ENCODE measurements around the gene IMMT. TPM values are rescaled to one million over a fixed set of nuclear protein-coding genes. Genes with fewer than 3 reads are reported as not detected.

The IMMT gene
- polyA plus RNA-seq, 4 donors = 69.2 to 82.1 (median 72.0) TPM

GRCh38 chr2:86094229-86094628, 101.0 kb downstream of the IMMT start:
- Histone ChIP-seq H3K36me3 (ENCODE audit: control insufficient read depth in 3 of 3, insufficient read depth in 2 of 3, low read depth in 1 of 3, low read length in 3 of 3) (peaks cover 5 to 33% (median 15%) of the 10 kb centered on the region in 3 donors), H3K9me3 (ENCODE audit: control insufficient read depth in 2 of 2, insufficient read depth in 1 of 2, low read depth in 1 of 2, low read length in 1 of 2) (no peaks in the 10 kb centered on the region), H3K27ac (ENCODE audit: low read depth in 1 of 3, low read length in 2 of 3) (no peak overlapping the region), H3K4me3 (ENCODE audit: low read depth in 1 of 3, low read length in 3 of 3) (no peak overlapping the region), H3K4me1 (ENCODE audit: control insufficient read depth in 3 of 3, insufficient read depth in 2 of 3, low read depth in 1 of 3, low read length in 2 of 3) (no peaks in the 10 kb centered on the region), H3K27me3 (ENCODE audit: control insufficient read depth in 3 of 3, insufficient read depth in 3 of 3, low read length in 3 of 3) (no peaks in the 10 kb centered on the region)
- no peak for FAIRE-seq
- DNase-seq = no peak
- 28 to 59% (median 31%) methylated on average over 1 of the region's 1 CpG for WGBS, 3 donors

Other genes starting within 250 kb of the IMMT start
- gene POLR1A, start 89.6 kb downstream of the IMMT start, polyA plus RNA-seq = 10 to 100 TPM in 1 of 4 donors, 1 to 10 TPM in 3; 1.4 to 12.6 (median 5.4) TPM
- 10 to 100 TPM; 14.1 to 86.1 (median 25.0) TPM for gene PTCD3, start 89.2 kb downstream of the IMMT start, polyA plus RNA-seq
- gene MRPL35, start 4.0 kb upstream of the IMMT start, polyA plus RNA-seq = 10 to 100 TPM; 44.7 to 78.5 (median 71.9) TPM
- 10 to 100 TPM in 2 of 4 donors, 1 to 10 TPM in 2; 5.9 to 16.8 (median 8.8) TPM for gene REEP1, start 142.2 kb upstream of the IMMT start, polyA plus RNA-seq
- 10 to 100 TPM; 13.5 to 51.2 (median 35.7) TPM for gene KDM3A, start 245.9 kb upstream of the IMMT start, polyA plus RNA-seq

Data from small intestine (tissue), 7 donors.